Uterus (tissue), 2 donors: ENCODE results near the gene ZNF652.

Experiments used
- POLR2A ChIP-seq, 2 donors: fragments of 450-650 bp; IDR thresholded peaks; one replicate each; pipeline ENCODE4 v1.6.1; 2016; ENCODE audit warnings: antibody characterized with exemption in 2 of 2, mild to moderate bottlenecking in 1 of 2, moderate library complexity in 1 of 2
- TF ChIP-seq, protein P1 (sequence below), 4 experiments: fragments of 200-600 bp in 2 of 4; fragments of 450-650 bp in 2 of 4; sonication (generic) in 2 of 4; IDR thresholded peaks; one replicate each; pipeline ENCODE4 v1.5.1; 2016 to 2019; ENCODE audit warnings: antibody characterized with exemption in 4 of 4, mild to moderate bottlenecking in 2 of 4, moderate library complexity in 1 of 4

DNA sequence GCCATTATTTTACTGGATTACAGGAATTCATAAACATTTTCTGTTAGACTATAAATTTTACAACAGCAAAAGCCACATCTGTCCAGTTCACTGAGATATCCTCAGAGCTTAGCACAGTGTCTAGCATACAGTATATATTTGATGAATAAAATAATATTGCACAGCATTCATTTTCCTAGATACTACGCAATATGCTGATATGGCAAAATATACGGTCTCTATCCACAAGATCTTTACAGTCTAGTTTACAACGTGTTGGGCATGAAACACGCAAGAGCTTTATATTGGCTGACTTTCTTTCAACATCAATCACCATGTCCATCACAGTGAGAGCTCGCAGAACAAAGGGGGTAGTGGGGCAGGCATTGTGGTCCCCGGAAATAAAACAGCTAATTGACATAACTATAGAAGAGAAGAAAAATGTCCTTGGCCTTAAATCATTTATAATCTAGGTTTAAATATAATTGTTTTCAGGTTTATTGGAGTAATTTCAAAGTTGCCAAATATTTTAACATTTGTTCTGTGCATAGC lies 43.5 kb downstream of the ZNF652 start:
- no peak for TF ChIP-seq POLR2A (IDR thresholded peaks at IDR 0.05)
- TF ChIP-seq, protein P1, sequence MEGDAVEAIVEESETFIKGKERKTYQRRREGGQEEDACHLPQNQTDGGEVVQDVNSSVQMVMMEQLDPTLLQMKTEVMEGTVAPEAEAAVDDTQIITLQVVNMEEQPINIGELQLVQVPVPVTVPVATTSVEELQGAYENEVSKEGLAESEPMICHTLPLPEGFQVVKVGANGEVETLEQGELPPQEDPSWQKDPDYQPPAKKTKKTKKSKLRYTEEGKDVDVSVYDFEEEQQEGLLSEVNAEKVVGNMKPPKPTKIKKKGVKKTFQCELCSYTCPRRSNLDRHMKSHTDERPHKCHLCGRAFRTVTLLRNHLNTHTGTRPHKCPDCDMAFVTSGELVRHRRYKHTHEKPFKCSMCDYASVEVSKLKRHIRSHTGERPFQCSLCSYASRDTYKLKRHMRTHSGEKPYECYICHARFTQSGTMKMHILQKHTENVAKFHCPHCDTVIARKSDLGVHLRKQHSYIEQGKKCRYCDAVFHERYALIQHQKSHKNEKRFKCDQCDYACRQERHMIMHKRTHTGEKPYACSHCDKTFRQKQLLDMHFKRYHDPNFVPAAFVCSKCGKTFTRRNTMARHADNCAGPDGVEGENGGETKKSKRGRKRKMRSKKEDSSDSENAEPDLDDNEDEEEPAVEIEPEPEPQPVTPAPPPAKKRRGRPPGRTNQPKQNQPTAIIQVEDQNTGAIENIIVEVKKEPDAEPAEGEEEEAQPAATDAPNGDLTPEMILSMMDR (IDR thresholded peaks at IDR 0.05) = no peak
